IMR-90 (cell line): ENCODE data around the gene MICALL2. TPM values are rescaled to one million over a fixed set of nuclear protein-coding genes. Genes with fewer than 3 reads are reported as not detected.

Source experiments
- ATAC-seq: fragments of 200-7000 bp; cut with Tn5 transposase; 2 replicates; pipeline ENCODE4 v1.9.1; 2020; ENCODE audit warnings: low read depth, mild to moderate bottlenecking, moderate library complexity
- BruUV-seq: library from RNA; stranded (reverse); fragments of 400-500 nt; replicated peaks from 2 replicates; lab custom pipeline; 2021; lab: Mats Ljungman, UMichigan
- CTCF ChIA-PET: fragments of 300-600 bp; formaldehyde crosslinking; extraction: SDS; loops from one replicate; lab custom pipeline; 2021; ENCODE audit warnings: antibody characterized with exemption; lab: Yijun Ruan, JAX
- POLR2A ChIA-PET: fragments of 300-600 bp; sonication (Branson Sonifier 250); formaldehyde crosslinking; loops from one replicate; lab custom pipeline; 2022; ENCODE audit warnings: antibody characterized with exemption; ENCODE audit not compliant: unreplicated experiment; lab: Charles Lee
- DNase-seq: peaks from one replicate; pipeline ENCODE4 v3.0.0; 2013
- H2AFZ ChIP-seq: replicated peaks from 2 replicates; pipeline ENCODE3; 2013; ENCODE audit warnings: low read length, mild to moderate bottlenecking; ENCODE audit not compliant: poor library complexity
- H2AK5ac ChIP-seq: 2 replicates; pipeline ENCODE4 v1.6.1; 2013; ENCODE audit warnings: low read depth, low read length, inconsistent platforms
- H2AK9ac ChIP-seq: replicated peaks from 2 replicates; pipeline ENCODE3; 2013; ENCODE audit warnings: mild to moderate bottlenecking, low read depth, low read length, moderate library complexity; ENCODE audit not compliant: poor library complexity
- H2BK120ac ChIP-seq: 2 replicates; pipeline ENCODE4 v1.6.1; 2013; ENCODE audit warnings: low read depth, low read length, inconsistent platforms
- H2BK15ac ChIP-seq: 3 replicates; pipeline ENCODE4 v1.6.1; 2013; ENCODE audit warnings: low read depth, low read length, inconsistent platforms
- H2BK20ac ChIP-seq: 2 replicates; pipeline ENCODE4 v1.6.1; 2013; ENCODE audit warnings: low read depth, mild to moderate bottlenecking, inconsistent platforms, low read length, moderate library complexity
- H2BK5ac ChIP-seq: 2 replicates; pipeline ENCODE4 v1.6.1; 2013; ENCODE audit warnings: mild to moderate bottlenecking, low read depth, low read length, inconsistent platforms; ENCODE audit not compliant: poor library complexity, severe bottlenecking
- H3K14ac ChIP-seq: replicated peaks from 2 replicates; pipeline ENCODE4 v1.6.1; 2013; ENCODE audit warnings: low read depth, low read length, inconsistent platforms
- H3K18ac ChIP-seq: 2 replicates; pipeline ENCODE4 v1.6.1; 2013; ENCODE audit warnings: low read depth, low read length, control low read depth
- H3K23ac ChIP-seq: 2 replicates; pipeline ENCODE4 v1.6.1; 2013; ENCODE audit warnings: low read depth, low read length, inconsistent platforms
- H3K27ac ChIP-seq: 2 replicates; pipeline ENCODE4 v1.5.1; 2013; ENCODE audit warnings: mild to moderate bottlenecking, control low read depth, low read length; ENCODE audit not compliant: insufficient read depth
- H3K27me3 ChIP-seq: 2 replicates; pipeline ENCODE4 v1.6.1; 2013; ENCODE audit warnings: low read length; ENCODE audit not compliant: control insufficient read depth, insufficient read depth
- H3K36me3 ChIP-seq: 2 replicates; pipeline ENCODE4 v1.6.1; 2013; ENCODE audit warnings: low read length, mixed read lengths; ENCODE audit not compliant: control insufficient read depth, insufficient read depth
- H3K4ac ChIP-seq: 2 replicates; pipeline ENCODE4 v1.6.1; 2013; ENCODE audit warnings: low read depth, low read length, inconsistent platforms
- H3K4me1 ChIP-seq: 2 replicates; pipeline ENCODE4 v1.6.1; 2013; ENCODE audit warnings: low read length, mixed read lengths; ENCODE audit not compliant: control insufficient read depth, insufficient read depth
- H3K4me2 ChIP-seq: 2 replicates; pipeline ENCODE4 v1.6.1; 2013; ENCODE audit warnings: low read depth, mild to moderate bottlenecking, control low read depth, low read length, moderate library complexity
- H3K4me3 ChIP-seq: 2 replicates; pipeline ENCODE4 v1.5.1; 2013; ENCODE audit warnings: low read depth, mild to moderate bottlenecking, control low read depth, low read length, moderate library complexity; ENCODE audit not compliant: insufficient read depth
- H3K56ac ChIP-seq: 2 replicates; pipeline ENCODE4 v1.6.1; 2013; ENCODE audit warnings: low read length, inconsistent platforms; ENCODE audit not compliant: insufficient read depth; ENCODE audit errors: extremely low read depth
- H3K79me1 ChIP-seq, 2 experiments: 2 replicates each; pipeline ENCODE4 v1.6.1; 2013; ENCODE audit warnings: low read length in 2 of 2, inconsistent platforms in 1 of 2, low read depth in 1 of 2
- H3K9ac ChIP-seq: 2 replicates; pipeline ENCODE4 v1.6.1; 2013; ENCODE audit warnings: low read depth, low read length, control low read depth
- H3K9me1 ChIP-seq: 2 replicates; pipeline ENCODE4 v1.6.1; 2013; ENCODE audit warnings: low read length, inconsistent platforms; ENCODE audit not compliant: insufficient read depth
- H3K9me3 ChIP-seq: 2 replicates; pipeline ENCODE4 v1.6.1; 2013; ENCODE audit warnings: low read length; ENCODE audit not compliant: control insufficient read depth, insufficient read depth
- H4K20me1 ChIP-seq: 2 replicates; pipeline ENCODE4 v1.6.1; 2013; ENCODE audit warnings: low read length, inconsistent platforms; ENCODE audit not compliant: insufficient read depth
- H4K5ac ChIP-seq: 2 replicates; pipeline ENCODE4 v1.6.1; 2013; ENCODE audit warnings: mild to moderate bottlenecking, low read depth, low read length, control low read depth
- H4K8ac ChIP-seq, 2 experiments: 2 replicates each; pipeline ENCODE4 v1.6.1; 2013; ENCODE audit warnings: low read depth in 2 of 2, low read length in 2 of 2, control low read depth in 1 of 2, inconsistent platforms in 1 of 2
- H4K91ac ChIP-seq: 2 replicates; pipeline ENCODE4 v1.6.1; 2013; ENCODE audit warnings: low read depth, low read length, inconsistent platforms; ENCODE audit not compliant: insufficient read depth
- BHLHE40 ChIP-seq: fragments of 150-350 bp; IDR thresholded peaks from 2 replicates; pipeline ENCODE4 v1.6.1; 2016; ENCODE audit warnings: mild to moderate bottlenecking, low read depth, low read length
- CHD1 ChIP-seq: IDR thresholded peaks from 2 replicates; pipeline ENCODE4 v1.6.1; 2012; ENCODE audit warnings: low read depth, low read length, improper control_type of control experiment
- MAFK ChIP-seq: IDR thresholded peaks from 2 replicates; pipeline ENCODE4 v1.6.1; 2012; ENCODE audit warnings: low read depth, low read length, improper control_type of control experiment
- POLR2A ChIP-seq: IDR thresholded peaks from 2 replicates; pipeline ENCODE4 v1.6.1; 2012; ENCODE audit warnings: mild to moderate bottlenecking, low read depth, low read length
- RCOR1 ChIP-seq: IDR thresholded peaks from 2 replicates; pipeline ENCODE4 v1.6.1; 2012; ENCODE audit warnings: mild to moderate bottlenecking, low read length, improper control_type of control experiment; ENCODE audit not compliant: insufficient replicate concordance
- RFX5 ChIP-seq: IDR thresholded peaks from 2 replicates; pipeline ENCODE4 v1.8.0; 2012; ENCODE audit warnings: low read depth, mild to moderate bottlenecking, low read length, moderate library complexity
- whole genome bisulfite sequencing, 2 experiments: methylation state at CpG; one replicate each; pipeline versions ENCODE4 v1.1.5 to v1.1.7; 2013; ENCODE audit warnings: missing lambda C conversion rate in 2 of 2; ENCODE audit not compliant: insufficient read length in 1 of 2; ENCODE audit errors: extremely low coverage in 2 of 2; 5-methylcytosine and 5-hydroxymethylcytosine counted together
- dilution Hi-C: fragments of 300-500 bp; cut with HindIII; formaldehyde crosslinking; loops from one replicate; pipeline ENCODE4 v1.14.3; 2018; ENCODE audit warnings: low sequenced_read_pairs; ENCODE audit not compliant: unreplicated experiment
- in situ Hi-C: fragments of 300-500 bp; cut with MboI; formaldehyde crosslinking; loops from 3 replicates; pipeline ENCODE4 v1.14.3; 2019; ENCODE audit warnings: low sequenced_read_pairs, inconsistent platforms, mixed read lengths
- intact Hi-C: fragments of 100-400 bp; cut with micrococcal nuclease; formaldehyde crosslinking; loops from 2 replicates; pipeline ENCODE4 v1.10.0; 2022
- polyA plus RNA-seq, 3 experiments: library from polyadenylated mRNA; depleted of rRNA; stranded (reverse); fragments of >200 nt; gene quantifications; 2 replicates each; pipeline ENCODE4 v1.2.3, GENCODE V29; 2012; ENCODE audit warnings: low replicate concordance in 1 of 3
- total RNA-seq: library from RNA; depleted of rRNA; stranded (reverse); fragments of >200 nt; gene quantifications from 2 replicates; pipeline ENCODE4 v1.2.3, GENCODE V29; 2012
- TF ChIP-seq, protein P1 (sequence below): fragments of 150-350 bp; IDR thresholded peaks from 2 replicates; pipeline ENCODE4 v1.6.1; 2016; ENCODE audit warnings: low read depth, mild to moderate bottlenecking, low read length, moderate library complexity, borderline replicate concordance
- TF ChIP-seq, protein P2 (sequence below): fragments of 150-350 bp; IDR thresholded peaks from 2 replicates; pipeline ENCODE4 v1.6.1; 2017; ENCODE audit warnings: mild to moderate bottlenecking, antibody characterized with exemption, low read length, low read depth
- TF ChIP-seq, protein P3 (sequence below): conservative IDR thresholded peaks from 2 replicates; pipeline ENCODE4 v1.5.1; 2012; ENCODE audit warnings: mild to moderate bottlenecking, low read depth, low read length, improper control_type of control experiment

Gene MICALL2
- total and polyA plus RNA-seq, 2 of the 4 experiments (the other 2 are of a cell fraction) = 6.6 to 34.1 TPM

DNA sequence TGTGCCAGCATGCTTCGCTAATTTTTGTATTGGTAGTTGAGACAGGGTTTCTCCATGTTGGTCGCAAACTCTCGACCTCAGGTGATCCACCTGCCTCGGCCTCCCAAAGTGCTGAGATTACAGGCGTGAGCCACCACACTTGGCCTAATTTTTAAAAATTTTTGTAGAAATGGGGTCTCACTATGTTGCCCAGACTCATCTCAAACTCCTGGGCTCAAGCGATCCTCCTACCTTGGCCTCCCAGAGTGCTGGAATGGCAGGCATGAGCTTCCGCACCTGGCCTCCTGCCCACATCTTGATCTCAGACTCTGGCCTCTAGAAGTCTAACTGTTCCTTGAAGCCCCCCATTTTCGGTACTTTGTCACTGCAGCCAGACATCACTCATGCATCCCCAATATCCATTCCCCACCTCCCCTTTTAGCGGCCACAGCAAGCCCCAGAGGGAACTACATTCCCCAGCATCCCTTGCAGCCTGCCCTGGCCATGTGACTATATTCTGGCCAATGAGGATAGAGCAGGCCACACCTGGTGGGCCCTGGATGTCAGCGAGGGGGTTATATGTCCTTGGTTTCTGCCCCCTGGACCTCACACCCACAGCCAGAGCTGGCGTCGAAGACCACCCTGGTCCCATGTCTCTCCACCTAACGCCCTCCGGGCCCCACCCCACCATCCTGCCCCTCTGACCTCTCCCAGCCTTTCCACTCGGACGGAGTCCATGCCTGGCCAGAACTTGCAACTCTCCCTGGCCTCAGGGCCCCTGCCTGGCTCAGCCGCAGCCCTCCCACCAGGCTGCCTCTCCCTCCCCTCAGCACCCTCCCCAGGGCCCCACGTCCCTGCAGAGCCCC lies 33.8 kb downstream of the MICALL2 start:
- Histone ChIP-seq H2AK9ac (peak overlapping the region; percentile 55), H3K9ac (no peak overlapping the region), H3K18ac (no peak overlapping the region), H4K20me1 (no peaks in the 10 kb centered on the region), H3K4me3 (no peak overlapping the region), H2AFZ (no peak overlapping the region), H2BK5ac (no peak overlapping the region), H3K27ac (no peak overlapping the region), H3K14ac (no peak overlapping the region), H3K9me3 (peaks cover 2% of the 10 kb centered on the region; the same call in 1 of the 2 replicates), H4K8ac (no peak overlapping the region), H3K27me3 (peaks cover 31% of the 10 kb centered on the region), H2AK5ac (no peak overlapping the region), H3K4me2 (no peak overlapping the region), H3K56ac (no peak overlapping the region), H2BK20ac (no peak overlapping the region), H3K79me1 (no peaks in the 10 kb centered on the region), H4K91ac (no peak overlapping the region), H3K9me1 (no peaks in the 10 kb centered on the region), H3K36me3 (no peaks in the 10 kb centered on the region), H2BK120ac (no peak overlapping the region), H3K4ac (no peak overlapping the region), H4K5ac (no peak overlapping the region), H3K23ac (no peak overlapping the region), H2BK15ac (no peak overlapping the region), H3K4me1 (no peaks in the 10 kb centered on the region)
- DNase-seq (no peak), ATAC-seq (peak; percentile 53)
- ChIA-PET POLR2A (no interaction called here), CTCF (no interaction called here)
- dilution Hi-C loops (no loop called here), in situ Hi-C loops (no loop called here), intact Hi-C loops (no loop called here)
- 67% methylated on average over 3 of the region's 18 CpGs; no CpG with 5 or more reads in 1 of the 2 experiments for WGBS, 2 experiments
- no peak for TF ChIP-seq CHD1
- TF ChIP-seq, protein P1, sequence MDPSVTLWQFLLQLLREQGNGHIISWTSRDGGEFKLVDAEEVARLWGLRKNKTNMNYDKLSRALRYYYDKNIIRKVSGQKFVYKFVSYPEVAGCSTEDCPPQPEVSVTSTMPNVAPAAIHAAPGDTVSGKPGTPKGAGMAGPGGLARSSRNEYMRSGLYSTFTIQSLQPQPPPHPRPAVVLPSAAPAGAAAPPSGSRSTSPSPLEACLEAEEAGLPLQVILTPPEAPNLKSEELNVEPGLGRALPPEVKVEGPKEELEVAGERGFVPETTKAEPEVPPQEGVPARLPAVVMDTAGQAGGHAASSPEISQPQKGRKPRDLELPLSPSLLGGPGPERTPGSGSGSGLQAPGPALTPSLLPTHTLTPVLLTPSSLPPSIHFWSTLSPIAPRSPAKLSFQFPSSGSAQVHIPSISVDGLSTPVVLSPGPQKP = no peak
- TF ChIP-seq RCOR1 = no peak
- no peak for TF ChIP-seq BHLHE40
- no peak for TF ChIP-seq MAFK
- TF ChIP-seq POLR2A = no peak
- no peak for TF ChIP-seq RFX5
- TF ChIP-seq, protein P2, sequence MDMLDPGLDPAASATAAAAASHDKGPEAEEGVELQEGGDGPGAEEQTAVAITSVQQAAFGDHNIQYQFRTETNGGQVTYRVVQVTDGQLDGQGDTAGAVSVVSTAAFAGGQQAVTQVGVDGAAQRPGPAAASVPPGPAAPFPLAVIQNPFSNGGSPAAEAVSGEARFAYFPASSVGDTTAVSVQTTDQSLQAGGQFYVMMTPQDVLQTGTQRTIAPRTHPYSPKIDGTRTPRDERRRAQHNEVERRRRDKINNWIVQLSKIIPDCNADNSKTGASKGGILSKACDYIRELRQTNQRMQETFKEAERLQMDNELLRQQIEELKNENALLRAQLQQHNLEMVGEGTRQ = peak; percentile 94
- TF ChIP-seq, protein P3, sequence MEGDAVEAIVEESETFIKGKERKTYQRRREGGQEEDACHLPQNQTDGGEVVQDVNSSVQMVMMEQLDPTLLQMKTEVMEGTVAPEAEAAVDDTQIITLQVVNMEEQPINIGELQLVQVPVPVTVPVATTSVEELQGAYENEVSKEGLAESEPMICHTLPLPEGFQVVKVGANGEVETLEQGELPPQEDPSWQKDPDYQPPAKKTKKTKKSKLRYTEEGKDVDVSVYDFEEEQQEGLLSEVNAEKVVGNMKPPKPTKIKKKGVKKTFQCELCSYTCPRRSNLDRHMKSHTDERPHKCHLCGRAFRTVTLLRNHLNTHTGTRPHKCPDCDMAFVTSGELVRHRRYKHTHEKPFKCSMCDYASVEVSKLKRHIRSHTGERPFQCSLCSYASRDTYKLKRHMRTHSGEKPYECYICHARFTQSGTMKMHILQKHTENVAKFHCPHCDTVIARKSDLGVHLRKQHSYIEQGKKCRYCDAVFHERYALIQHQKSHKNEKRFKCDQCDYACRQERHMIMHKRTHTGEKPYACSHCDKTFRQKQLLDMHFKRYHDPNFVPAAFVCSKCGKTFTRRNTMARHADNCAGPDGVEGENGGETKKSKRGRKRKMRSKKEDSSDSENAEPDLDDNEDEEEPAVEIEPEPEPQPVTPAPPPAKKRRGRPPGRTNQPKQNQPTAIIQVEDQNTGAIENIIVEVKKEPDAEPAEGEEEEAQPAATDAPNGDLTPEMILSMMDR = no peak
- BruUV-seq = no TSS peak
